Rectal smooth muscle tissue (tissue), 1 donor: ENCODE measurements around the gene NR1D1.

Experiments
- H3K27ac ChIP-seq: one replicate; pipeline ENCODE4 v1.7.0; 2013; ENCODE audit warnings: low read depth, low read length, inconsistent platforms
- H3K27me3 ChIP-seq: one replicate; pipeline ENCODE4 v1.7.0; 2013; ENCODE audit warnings: low read length; ENCODE audit not compliant: control insufficient read depth, insufficient read depth
- H3K36me3 ChIP-seq: one replicate; pipeline ENCODE4 v1.7.0; 2013; ENCODE audit warnings: low read length; ENCODE audit not compliant: control insufficient read depth, insufficient read depth
- H3K4me1 ChIP-seq: one replicate; pipeline ENCODE4 v1.7.0; 2013; ENCODE audit warnings: low read length; ENCODE audit not compliant: control insufficient read depth, insufficient read depth
- H3K4me3 ChIP-seq: one replicate; pipeline ENCODE4 v1.7.0; 2013; ENCODE audit warnings: low read length
- H3K9ac ChIP-seq: one replicate; pipeline ENCODE4 v1.7.0; 2013; ENCODE audit warnings: low read length

NR1D1 gene

GRCh38 chr17:40098846-40099618, 1.4 kb downstream of the NR1D1 start:
- Histone ChIP-seq H3K9ac (peak overlapping the region; percentile 82), H3K36me3 (peaks cover 27% of the 10 kb centered on the region), H3K4me3 (peak overlapping the region; percentile 94), H3K4me1 (peaks cover 57% of the 10 kb centered on the region), H3K27ac (peak overlapping the region; percentile 95), H3K27me3 (no peaks in the 10 kb centered on the region)

GRCh38 chr17:40097931-40098845, 2.2 kb downstream of the NR1D1 start:
- H3K9ac ChIP-seq = peak overlapping the region; percentile 1
- H3K27ac ChIP-seq = peak overlapping the region; percentile 95
- peak overlapping the region; percentile 53 for H3K4me3 ChIP-seq
- H3K4me1 ChIP-seq = peaks cover 60% of the 10 kb centered on the region
- peaks cover 35% of the 10 kb centered on the region for H3K36me3 ChIP-seq
- no peaks in the 10 kb centered on the region for H3K27me3 ChIP-seq

- Histone ChIP-seq H3K4me3 (peak overlapping the region; percentile 53), H3K36me3 (peaks cover 38% of the 10 kb centered on the region), H3K27me3 (no peaks in the 10 kb centered on the region), H3K9ac (no peak overlapping the region), H3K27ac (peak overlapping the region; percentile 64), H3K4me1 (peaks cover 60% of the 10 kb centered on the region)
These were observed 3.3 kb downstream of the NR1D1 start for GRCh38 chr17:40097087-40097486.

DNA sequence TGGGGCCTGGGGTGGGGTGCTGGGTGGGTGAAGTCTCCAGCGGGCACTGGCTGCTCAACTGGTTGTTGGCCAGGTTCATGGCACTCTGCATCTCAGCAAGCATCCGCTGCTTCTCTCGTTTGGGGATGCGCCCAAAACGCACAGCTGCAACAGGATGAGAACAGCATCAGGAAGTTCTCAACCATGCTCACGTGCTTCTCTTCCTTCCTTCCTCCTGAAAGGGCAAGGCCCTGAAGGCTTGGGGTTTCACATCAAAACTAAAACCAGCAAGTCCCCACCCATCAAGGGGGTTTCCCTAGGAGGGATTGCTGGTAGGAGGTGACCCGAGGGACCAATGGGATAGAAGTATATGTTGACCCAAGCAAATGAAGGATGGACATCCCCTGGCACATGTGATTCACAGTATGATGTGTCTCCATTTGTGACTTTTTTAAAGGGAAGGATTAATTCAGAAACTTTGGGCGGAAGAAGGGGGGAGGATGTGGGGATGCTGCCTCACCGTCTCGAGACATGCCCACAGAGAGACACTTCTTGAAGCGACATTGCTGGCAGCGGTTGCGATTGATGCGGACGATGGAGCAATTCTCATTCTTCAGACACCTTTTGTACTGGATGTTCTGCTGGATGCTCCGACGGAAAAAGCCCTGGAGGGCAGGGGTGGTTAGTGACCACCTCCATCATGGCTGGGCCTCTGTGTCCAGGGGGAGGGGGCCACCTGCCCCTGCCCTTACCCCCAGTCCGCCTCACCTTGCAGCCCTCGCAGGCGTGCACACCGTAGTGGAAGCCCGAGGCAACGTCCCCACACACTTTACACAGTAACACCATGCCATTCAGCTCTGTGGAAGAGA, 4.2 kb downstream of the NR1D1 start:
- peak overlapping the region; percentile 53 for H3K4me3 ChIP-seq
- no peak overlapping the region for H3K9ac ChIP-seq
- H3K36me3 ChIP-seq = peaks cover 38% of the 10 kb centered on the region
- H3K4me1 ChIP-seq = peaks cover 61% of the 10 kb centered on the region
- H3K27me3 ChIP-seq = no peaks in the 10 kb centered on the region
- peak overlapping the region; percentile 66 for H3K27ac ChIP-seq

DNA sequence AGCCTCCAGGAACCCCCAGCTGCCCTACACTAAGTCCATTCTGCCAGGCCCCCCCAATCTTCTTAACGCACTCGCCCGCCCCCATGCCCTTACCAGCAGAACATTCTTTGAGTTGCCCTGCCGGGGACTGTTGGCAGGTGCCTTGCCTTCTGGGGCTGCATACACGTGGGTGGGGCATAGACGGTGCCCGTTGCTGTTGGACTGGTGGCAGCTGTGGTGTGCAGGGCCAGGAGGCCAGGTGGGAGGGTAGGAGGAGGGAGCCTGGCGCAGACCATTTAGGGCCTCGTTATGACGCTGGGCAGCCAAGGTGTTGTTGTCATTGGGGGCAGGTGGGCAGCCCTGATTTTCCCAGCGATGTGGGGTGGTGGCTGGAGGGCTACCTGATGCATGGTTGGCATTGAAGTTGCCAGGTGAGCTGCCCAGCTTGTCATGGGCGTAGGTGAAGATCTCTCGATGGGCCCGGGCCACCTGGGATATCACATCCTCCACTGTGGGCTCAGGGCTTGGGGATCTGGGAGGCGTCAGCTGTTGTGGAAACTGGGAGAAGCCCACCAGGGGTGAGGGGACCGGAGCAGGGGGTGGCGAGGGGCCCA, 4.9 kb downstream of the NR1D1 start:
- H3K4me1 ChIP-seq = peaks cover 58% of the 10 kb centered on the region
- peak overlapping the region; percentile 29 for H3K4me3 ChIP-seq
- no peak overlapping the region for H3K9ac ChIP-seq
- H3K27ac ChIP-seq = peak overlapping the region; percentile 66
- H3K27me3 ChIP-seq = no peaks in the 10 kb centered on the region
- peaks cover 38% of the 10 kb centered on the region for H3K36me3 ChIP-seq

DNA sequence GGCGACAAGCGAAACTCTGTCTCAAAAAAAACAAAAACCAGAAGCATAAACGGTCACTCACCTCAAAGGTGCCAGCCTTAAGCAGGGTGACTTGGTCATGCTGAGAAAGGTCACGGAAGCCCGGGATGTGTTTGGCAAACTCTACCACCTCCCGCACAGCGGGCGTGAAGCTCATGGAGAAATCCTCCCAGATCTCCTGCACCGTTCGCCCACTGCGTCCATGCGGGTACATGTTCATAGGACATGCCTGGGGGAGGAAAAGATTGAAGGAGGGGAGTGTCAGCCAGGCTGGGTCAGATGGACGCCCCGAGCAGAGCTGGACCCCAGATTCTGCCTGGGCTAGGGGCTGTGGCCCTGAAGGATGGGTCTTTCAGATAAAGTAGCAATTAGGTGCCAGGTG, 5.5 kb downstream of the NR1D1 start:
- H3K27me3 ChIP-seq = no peaks in the 10 kb centered on the region
- no peak overlapping the region for H3K4me3 ChIP-seq
- H3K27ac ChIP-seq = peak overlapping the region; percentile 66
- H3K9ac ChIP-seq = no peak overlapping the region
- peaks cover 39% of the 10 kb centered on the region for H3K36me3 ChIP-seq
- peaks cover 63% of the 10 kb centered on the region for H3K4me1 ChIP-seq

- Histone ChIP-seq H3K27ac (peak overlapping the region; percentile 80), H3K4me3 (peak overlapping the region; percentile 14), H3K36me3 (peaks cover 47% of the 10 kb centered on the region), H3K9ac (no peak overlapping the region), H3K27me3 (no peaks in the 10 kb centered on the region), H3K4me1 (peaks cover 70% of the 10 kb centered on the region)
These were observed 6.7 kb downstream of the NR1D1 start for GRCh38 chr17:40093580-40094201.

GRCh38 chr17:40093005-40093579, 7.3 kb downstream of the NR1D1 start:
- Histone ChIP-seq H3K27me3 (no peaks in the 10 kb centered on the region), H3K9ac (no peak overlapping the region), H3K4me3 (no peak overlapping the region), H3K27ac (peak overlapping the region; percentile 80), H3K36me3 (peaks cover 52% of the 10 kb centered on the region), H3K4me1 (peaks cover 64% of the 10 kb centered on the region)

- Histone ChIP-seq H3K27me3 (no peaks in the 10 kb centered on the region), H3K27ac (peak overlapping the region; percentile 80), H3K36me3 (peaks cover 54% of the 10 kb centered on the region), H3K9ac (no peak overlapping the region), H3K4me3 (no peak overlapping the region), H3K4me1 (peaks cover 59% of the 10 kb centered on the region)
These were observed 7.8 kb downstream of the NR1D1 start for GRCh38 chr17:40092581-40092980.

GRCh38 chr17:40091691-40092397, 8.5 kb downstream of the NR1D1 start:
- Histone ChIP-seq H3K27me3 (no peaks in the 10 kb centered on the region), H3K27ac (peak overlapping the region; percentile 80), H3K36me3 (peaks cover 56% of the 10 kb centered on the region), H3K9ac (no peak overlapping the region), H3K4me1 (peaks cover 53% of the 10 kb centered on the region), H3K4me3 (no peak overlapping the region)
